HG03039 (cell line): Measurements from ENCODE around the gene RAET1L.
"Not testable (repeated sequence)": the region's sequence is repeated elsewhere in the genome, so short reads cannot be mapped to it uniquely, and the experiment has no call there.

Experiments used
- ATAC-seq: cut with Tn5 transposase; IDR thresholded peaks from one replicate; pipeline ENCODE4 v1.9.1; 2021; ENCODE audit warnings: mild to moderate bottlenecking, moderate library complexity; ENCODE audit not compliant: unreplicated experiment

Gene RAET1L

GRCh38 chr6:150046943-150047342, 21.6 kb upstream of the RAET1L start:
- ATAC-seq = no peak

GRCh38 chr6:150044621-150045145, 19.4 kb upstream of the RAET1L start:
- no peak for ATAC-seq

GRCh38 chr6:150043501-150044412, 18.4 kb upstream of the RAET1L start:
- no peak for ATAC-seq

- no peak for ATAC-seq
Measured at GRCh38 chr6:150043096-150043495, 17.8 kb upstream of the RAET1L start.

GRCh38 chr6:150038202-150039062, 13.1 kb upstream of the RAET1L start:
- no peak for ATAC-seq

GRCh38 chr6:150037526-150038201, 12.3 kb upstream of the RAET1L start:
- no peak for ATAC-seq

GRCh38 chr6:150036081-150036480, 10.7 kb upstream of the RAET1L start:
- no peak for ATAC-seq

GRCh38 chr6:150033207-150033771, 8.0 kb upstream of the RAET1L start:
- ATAC-seq = no peak

DNA sequence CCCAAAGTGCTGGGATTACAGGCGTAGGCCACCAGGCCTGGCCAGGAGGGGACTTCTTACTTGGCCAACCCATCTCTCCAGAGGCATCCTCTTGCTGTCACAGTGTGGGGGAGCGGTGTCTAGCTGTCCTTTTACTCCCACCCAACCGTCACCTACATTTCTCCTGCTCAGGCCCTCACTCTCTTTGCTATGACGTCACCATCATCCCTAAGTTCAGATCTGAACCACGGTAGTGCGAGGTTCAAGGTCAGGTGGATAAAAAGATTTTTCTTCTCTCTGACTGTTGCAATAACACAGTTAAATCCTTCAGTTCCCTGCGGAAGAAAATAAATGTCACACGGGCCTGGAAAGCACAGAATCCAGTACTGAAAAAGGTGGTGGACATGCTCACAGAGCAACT, 7.3 kb upstream of the RAET1L start:
- no peak for ATAC-seq

DNA sequence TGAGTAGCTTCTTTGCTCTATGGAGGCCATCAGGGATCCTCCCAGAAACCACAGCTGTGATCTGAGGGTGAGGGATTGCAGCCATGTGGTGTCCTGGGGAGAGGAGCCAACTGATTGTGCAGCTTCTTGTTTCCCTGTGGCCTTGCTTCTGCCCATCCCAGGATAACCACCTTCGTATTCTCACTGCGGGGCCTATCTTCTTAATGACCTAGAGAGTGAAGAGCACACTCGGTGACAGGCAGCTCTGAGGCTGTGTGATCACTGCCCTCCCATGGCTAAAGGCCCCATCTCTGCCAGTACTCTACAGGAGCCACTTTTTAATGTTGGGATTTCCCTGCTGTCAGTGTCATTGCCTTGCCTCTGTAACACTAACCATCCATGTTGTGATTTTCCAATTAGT, 5.3 kb upstream of the RAET1L start:
- ATAC-seq = no peak

DNA sequence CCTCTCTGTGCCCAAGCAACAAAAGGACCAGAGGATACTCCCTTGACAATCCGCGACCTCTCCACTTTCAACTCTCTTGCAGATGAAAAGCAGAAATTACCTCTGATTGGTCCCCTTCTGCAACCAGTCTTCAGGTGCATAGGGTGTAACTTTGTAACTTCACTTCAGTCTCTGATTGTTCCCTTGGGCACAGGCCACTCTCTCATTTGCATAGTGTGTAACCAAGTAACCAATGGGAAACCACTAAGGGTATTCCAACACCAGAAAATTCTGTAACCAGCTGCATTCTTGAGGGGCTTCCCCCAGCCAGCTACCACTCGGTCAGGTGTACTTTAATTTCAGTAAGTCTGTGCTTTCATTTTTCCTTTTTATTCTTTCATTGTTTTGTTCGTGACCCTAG, 4.4 kb upstream of the RAET1L start:
- no peak for ATAC-seq

- no peak for ATAC-seq
Measured at GRCh38 chr6:150029276-150029675, 3.9 kb upstream of the RAET1L start.

GRCh38 chr6:150028799-150029198, 3.5 kb upstream of the RAET1L start:
- no peak for ATAC-seq

- ATAC-seq = no peak
Measured at GRCh38 chr6:150027806-150028565, 2.7 kb upstream of the RAET1L start.

DNA sequence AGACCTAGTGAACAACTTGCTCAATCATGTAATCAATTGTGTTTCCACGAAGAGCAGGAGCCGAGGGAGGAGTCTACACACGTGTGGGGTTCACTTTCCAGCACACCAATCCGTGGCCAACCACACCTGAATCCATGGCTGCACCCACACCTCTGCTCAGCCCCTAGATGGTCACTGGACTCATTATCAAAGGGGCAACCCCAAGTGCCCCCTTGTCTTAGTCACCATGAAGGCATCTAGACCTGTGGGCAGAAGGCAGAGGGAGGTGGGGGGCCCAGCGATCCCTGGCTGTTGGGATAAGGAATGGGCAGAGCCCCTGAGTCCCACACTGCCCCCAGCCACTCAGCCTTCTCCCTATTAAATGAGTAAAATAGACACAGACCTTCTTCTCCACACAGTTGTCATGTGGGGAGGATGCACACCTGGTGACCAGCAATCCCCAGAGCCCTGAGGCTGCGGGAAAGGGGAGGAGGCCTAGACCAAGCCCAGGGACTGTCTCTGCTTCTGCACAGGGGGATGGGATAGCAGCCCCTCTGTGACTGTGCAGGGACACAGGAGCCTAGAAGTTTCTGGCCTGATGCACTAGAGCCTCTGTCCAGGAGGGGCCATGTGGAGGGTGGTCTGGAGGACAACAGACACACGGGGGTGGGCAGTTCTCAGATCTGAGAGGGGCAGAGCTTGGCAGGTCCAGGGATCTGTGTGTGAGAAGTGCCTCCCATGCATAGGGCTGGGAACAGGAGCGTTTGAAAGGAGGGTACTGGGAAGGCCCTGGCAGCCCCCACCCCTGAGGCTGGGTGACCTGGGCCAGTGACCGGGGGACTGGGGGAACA, 1.9 kb upstream of the RAET1L start:
- no peak for ATAC-seq

DNA sequence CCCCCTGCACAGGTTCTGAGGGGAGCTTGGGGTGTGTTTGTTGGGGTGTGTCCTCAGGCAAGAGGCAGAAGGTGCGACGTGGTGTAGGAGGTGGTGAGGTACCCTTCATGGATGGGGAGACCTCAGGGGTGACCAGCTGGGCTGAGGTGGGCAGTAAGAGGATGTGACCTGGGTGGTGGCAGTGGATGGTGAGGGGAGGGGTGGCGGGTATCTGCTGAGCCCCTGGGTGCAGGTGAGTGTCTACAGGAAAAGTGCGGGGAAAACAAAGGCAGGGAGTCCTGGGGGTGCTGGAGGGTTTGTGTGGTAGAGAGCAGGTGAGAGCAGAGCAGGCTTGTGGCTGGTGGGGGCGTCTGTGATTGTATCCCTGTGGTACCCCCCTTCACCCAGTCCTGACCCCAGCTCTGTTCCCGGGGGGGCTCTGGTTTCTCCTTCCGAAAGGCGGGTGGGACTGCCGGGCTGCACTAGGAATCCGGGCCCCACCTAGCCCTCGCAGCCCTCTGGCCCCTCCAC, 631 bp downstream of the RAET1L start:
- ATAC-seq = no peak

DNA sequence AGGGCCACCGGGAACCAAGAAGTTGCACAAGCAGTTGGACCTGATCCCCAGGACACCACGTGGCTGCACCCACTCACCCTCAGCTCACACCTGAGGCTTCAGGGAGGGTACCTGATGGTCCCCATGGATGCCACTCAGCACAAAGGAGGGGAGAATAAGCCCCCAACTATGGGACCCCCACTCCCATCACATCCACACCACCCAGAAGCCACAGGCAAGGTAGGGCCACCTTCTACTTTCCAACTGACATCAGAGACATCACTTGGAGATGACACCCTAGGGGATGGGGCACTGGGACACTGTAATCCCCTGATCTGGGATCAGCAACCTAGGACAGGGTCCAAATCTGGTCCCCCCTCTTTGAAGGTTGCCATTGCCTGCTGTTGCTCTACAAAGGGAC, 1.3 kb downstream of the RAET1L start:
- not testable (repeated sequence) for ATAC-seq

DNA sequence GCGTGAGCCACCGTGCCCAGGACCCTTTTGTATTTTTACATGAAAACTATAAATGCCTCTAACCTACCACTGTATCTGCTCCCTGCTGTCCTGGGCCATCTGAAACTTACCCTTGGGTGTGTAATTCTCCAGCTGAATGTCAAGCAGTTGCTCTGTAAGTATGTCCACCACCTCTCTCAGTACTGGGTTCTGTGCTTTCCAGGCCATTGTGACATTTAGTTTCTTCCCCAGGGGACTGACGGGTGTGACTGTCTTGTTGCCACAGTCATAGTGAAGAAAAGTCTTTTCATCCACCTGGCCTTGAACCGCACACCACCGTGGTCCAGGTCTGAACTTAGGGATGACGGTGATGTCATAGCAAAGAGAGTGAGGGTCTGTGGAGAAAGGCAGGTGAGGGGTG, 3.5 kb downstream of the RAET1L start:
- not testable (repeated sequence) for ATAC-seq
